ENCODE data around the gene OR13C8.
"Not testable (repeated sequence)": the region's sequence is repeated elsewhere in the genome, so short reads cannot be mapped to it uniquely, and the experiment has no call there.

The OR13C8 gene

DNA sequence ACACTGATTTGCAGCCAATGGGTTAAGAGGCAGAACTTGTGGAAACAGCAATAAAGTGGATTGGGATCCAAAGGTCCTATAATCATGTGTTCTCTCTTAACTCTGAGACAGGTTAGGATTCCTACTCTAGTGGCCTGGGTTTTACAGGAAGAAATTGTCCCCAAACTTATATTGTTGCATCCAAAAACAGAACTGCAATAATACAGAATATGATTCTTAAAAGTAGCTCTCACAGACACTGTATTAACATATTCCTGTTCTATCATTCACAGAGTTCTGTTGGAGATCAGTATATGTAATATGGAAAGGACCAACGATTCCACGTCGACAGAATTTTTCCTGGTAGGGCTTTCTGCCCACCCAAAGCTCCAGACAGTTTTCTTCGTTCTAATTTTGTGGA, at the start of gene OR13C8:
Gene OR13C8 (plus strand): TSS at position 301 of the 400 bp plus-strand sequence. CDS start 0 bp downstream, at position 301.
- DNase-seq = no peak

GRCh38 chr9:104520241-104520640, 48.7 kb upstream of the OR13C8 start:
- DNase-seq = not testable (repeated sequence)

- DNase-seq = no peak
These were observed 41.9 kb upstream of the OR13C8 start, which contains the start of gene OR13C4 for GRCh38 chr9:104527109-104527508. Gene OR13C4, minus strand, starts transcription at chr9:104527209. Its CDS starts 0 bp downstream, at chr9:104527209.

DNA sequence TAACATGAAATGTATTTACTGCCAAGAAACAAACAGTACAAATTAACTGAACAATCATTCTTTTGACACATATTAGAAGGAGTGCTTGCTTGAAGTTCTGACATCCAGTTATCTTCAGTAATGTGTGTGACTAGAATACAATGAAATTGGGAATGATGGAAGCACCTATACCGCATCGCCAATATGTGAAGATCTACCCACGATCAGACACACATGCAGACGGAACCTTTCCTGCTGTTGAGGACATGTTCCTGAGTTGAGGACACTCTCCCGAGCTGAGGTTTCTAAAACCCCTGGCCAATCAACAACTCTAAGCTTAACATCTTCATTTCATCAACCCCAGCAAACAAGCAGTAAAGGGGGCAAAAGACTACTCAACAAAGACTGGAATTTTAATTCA, 32.2 kb upstream of the OR13C8 start, which contains the start of gene OR13C3:
Gene OR13C3 (minus strand): TSS at position 101 of the 400 bp plus-strand sequence. CDS start 133 bp downstream, outside the sequence.
- no peak for DNase-seq

DNA sequence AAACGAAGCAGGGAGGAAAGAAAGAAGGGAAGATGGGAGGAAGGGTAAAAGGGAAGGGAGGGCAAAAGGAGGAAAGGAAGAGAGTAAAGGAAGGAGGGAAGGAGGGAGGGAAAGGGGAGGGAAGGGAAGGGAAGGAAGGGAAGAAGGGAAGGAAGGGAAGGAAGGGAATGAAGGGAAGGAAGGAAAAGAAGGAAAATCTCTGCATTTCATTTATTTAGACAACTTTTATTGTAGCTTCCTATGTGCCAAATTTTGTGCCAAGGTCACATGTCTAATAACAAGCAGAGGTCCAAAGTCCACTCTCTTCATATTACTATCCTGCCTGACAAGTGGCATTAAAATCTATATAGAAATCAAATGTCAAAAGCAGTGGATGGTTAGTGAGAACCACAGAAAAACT, 29.7 kb upstream of the OR13C8 start:
- no peak for DNase-seq

- no peak for DNase-seq
These were observed 24.3 kb upstream of the OR13C8 start for GRCh38 chr9:104544644-104545043.

DNA sequence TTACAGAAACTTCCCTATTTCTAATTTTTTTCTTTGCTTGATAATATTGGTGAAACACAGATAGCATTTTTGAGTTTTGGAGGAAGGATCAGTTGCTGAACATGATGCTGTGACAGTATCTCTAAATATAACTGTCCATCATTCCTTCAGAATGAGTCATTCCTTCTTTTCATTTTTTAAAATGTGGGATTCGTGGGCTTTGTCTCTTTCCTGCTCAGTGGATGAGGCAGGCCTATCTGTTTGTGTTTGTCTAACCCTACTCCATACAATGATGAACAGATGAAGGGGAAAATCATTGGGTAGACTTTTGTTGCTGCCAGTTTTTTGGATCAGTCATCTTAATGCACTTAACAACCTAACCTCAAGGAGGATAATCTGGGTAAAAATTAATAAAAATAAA, 15.7 kb upstream of the OR13C8 start:
- no peak for DNase-seq

GRCh38 chr9:104555521-104555920, 13.4 kb upstream of the OR13C8 start:
- no peak for DNase-seq

- DNase-seq = no peak
These were observed 11.9 kb upstream of the OR13C8 start for GRCh38 chr9:104556830-104557634.

- DNase-seq = no peak
These were observed 4.6 kb upstream of the OR13C8 start for GRCh38 chr9:104564358-104564757.

DNA sequence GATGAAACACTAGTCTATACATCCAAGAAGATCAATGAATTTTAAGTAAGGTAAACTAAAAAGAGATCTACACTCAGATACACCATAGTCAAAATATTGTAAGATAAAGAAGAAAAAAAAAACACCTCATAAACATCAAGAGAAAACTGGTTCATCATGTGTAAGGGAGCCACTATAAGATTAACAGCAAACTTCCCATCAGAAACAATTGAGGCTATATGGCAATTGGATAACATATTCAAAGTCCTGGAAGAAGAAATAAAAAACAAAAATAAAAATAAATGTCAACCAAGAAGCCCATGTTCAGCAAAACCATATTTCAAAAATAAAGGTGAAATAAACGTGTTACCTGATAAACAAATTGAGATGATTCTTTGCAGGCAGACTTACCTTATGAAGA, 3.6 kb downstream of the OR13C8 start:
- DNase-seq = no peak

GRCh38 chr9:104575456-104575855, 6.5 kb downstream of the OR13C8 start:
- no peak for DNase-seq

GRCh38 chr9:104577263-104577662, 8.3 kb downstream of the OR13C8 start:
- DNase-seq = no peak

- no peak for DNase-seq
These were observed 11.6 kb downstream of the OR13C8 start for GRCh38 chr9:104580562-104580961.

DNA sequence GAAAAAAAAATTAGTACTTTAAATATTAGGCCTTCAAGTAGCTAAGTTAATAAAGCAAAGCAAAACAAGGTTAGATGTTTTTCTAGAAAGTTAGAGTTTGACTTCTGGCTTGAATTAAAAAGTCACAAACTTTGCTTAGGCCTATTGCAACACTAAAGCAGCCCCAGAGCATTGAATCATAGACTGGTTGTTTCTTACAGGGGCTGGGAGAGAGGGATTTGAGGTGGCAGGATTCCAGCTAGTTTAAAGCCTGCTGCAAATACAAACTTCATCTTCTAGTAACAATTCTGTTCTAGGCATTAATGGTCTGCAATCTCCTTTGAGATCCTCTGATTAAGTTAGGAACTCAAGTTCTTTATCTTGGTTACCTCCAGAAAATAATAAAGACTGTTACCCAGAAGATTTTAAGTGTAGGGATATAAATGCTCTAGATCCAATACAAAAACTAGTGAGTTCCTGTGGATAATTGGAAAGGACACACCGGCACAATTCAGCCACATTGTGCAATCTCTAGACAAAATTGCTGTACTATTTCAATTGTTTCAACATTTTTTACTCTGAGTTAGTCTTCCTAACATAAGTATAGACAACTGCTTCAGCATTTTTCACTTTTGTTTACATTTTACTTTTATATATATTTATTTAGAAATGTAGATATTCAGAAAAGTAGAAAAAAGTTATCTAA, 17.7 kb downstream of the OR13C8 start:
- no peak for DNase-seq

- no peak for DNase-seq
These were observed 20.7 kb downstream of the OR13C8 start for GRCh38 chr9:104589626-104590025.

DNA sequence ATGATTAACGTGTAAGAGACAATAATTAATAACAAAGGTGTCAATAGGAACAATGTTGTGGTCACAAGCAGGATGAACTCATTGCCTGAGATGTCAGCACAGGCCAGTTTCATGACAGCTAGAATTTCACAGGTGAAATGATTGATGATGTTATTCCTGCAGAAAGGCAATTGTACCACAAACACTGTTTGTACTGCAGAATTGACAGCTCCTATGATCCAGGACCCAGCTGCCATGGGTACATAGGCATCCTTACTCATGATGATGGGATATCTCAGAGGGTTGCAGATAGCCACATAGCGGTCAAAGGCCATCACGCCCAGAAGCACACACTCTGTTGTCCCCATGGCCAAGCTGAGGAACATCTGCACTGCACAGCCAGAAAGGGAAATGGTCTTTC, 29.8 kb downstream of the OR13C8 start:
- DNase-seq = not testable (repeated sequence)

- DNase-seq = not testable (repeated sequence)
These were observed 30.3 kb downstream of the OR13C8 start, which contains the start of gene OR13C5 for GRCh38 chr9:104599313-104599712. Gene OR13C5, minus strand, starts transcription at chr9:104599413. Its CDS starts 0 bp downstream, at chr9:104599413.

GRCh38 chr9:104604801-104605200, 35.8 kb downstream of the OR13C8 start:
- DNase-seq = no peak

- DNase-seq = not testable (repeated sequence)
These were observed 36.6 kb downstream of the OR13C8 start, which contains the start of gene OR13C2 for GRCh38 chr9:104605527-104605926. Gene OR13C2, minus strand, starts transcription at chr9:104605627. Its CDS starts 0 bp downstream, at chr9:104605627.

- DNase-seq = no peak
These were observed 37.2 kb downstream of the OR13C8 start for GRCh38 chr9:104606152-104606551.

DNA sequence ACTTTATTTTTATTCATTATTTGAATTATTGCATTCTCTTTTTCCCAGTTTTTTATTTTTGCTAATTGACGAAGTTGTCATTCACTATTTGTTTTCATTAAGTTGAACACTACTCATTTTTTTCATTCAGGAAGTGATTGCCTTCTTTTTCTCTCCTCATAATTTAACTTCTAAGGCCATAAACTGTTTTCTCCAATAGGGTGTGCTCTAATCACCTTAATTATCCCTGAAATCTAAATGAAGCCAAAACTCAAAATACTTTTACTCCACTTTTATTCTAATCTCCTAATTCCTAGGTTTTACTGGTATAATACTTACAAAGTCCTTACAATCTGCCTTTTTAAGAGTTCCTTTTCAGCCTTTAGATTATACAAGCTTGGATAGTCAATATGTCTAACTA, 39.4 kb downstream of the OR13C8 start:
- DNase-seq = no peak

- DNase-seq = no peak
These were observed 42.2 kb downstream of the OR13C8 start for GRCh38 chr9:104611213-104611612.

DNA sequence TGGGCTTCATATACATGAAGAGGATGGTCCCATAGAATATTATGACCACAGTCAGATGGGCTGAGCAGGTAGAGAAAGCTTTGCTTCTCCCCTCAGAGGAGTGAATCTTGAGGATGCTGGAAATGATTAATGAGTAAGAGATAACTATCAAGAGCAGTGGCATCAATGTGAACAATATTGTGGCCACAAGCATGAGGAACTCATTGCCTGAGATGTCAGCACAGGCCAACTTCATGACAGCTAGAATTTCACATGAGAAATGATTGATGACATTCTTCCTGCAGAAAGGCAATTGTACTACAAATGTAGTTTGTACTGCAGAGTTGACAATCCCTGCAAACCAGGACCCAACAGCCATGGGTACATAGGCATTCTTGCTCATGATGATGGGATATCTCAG, 48.5 kb downstream of the OR13C8 start:
- DNase-seq = no peak

Data from CD4-positive, alpha-beta T cell treated with Interferon gamma for 1 hour (primary cell).